ENCODE results near the gene ZNF277.

The ZNF277 gene

GRCh38 chr7:112185005-112185834, 21.3 kb upstream of the ZNF277 start:
- no peak for DNase-seq

- no peak for DNase-seq
Observed at GRCh38 chr7:112186300-112186699, 20.2 kb upstream of the ZNF277 start.

GRCh38 chr7:112188257-112188656, 18.2 kb upstream of the ZNF277 start:
- DNase-seq = no peak

GRCh38 chr7:112189691-112190090, 16.8 kb upstream of the ZNF277 start:
- DNase-seq = no peak

- no peak for DNase-seq
Observed at GRCh38 chr7:112190120-112190519, 16.4 kb upstream of the ZNF277 start.

- DNase-seq = no peak
Observed at GRCh38 chr7:112192236-112193154, 14.0 kb upstream of the ZNF277 start.

GRCh38 chr7:112193915-112194502, 12.5 kb upstream of the ZNF277 start:
- DNase-seq = no peak

GRCh38 chr7:112195717-112196116, 10.8 kb upstream of the ZNF277 start:
- DNase-seq = no peak

GRCh38 chr7:112197322-112197721, 9.2 kb upstream of the ZNF277 start:
- DNase-seq = no peak

- DNase-seq = no peak
Observed at GRCh38 chr7:112199035-112199655, 7.3 kb upstream of the ZNF277 start.

- DNase-seq = no peak
Observed at GRCh38 chr7:112199672-112200071, 6.8 kb upstream of the ZNF277 start.

- DNase-seq = no peak
Observed at GRCh38 chr7:112201411-112201810, 5.1 kb upstream of the ZNF277 start.

GRCh38 chr7:112201839-112202238, 4.7 kb upstream of the ZNF277 start:
- DNase-seq = no peak

GRCh38 chr7:112202816-112203215, 3.7 kb upstream of the ZNF277 start:
- DNase-seq = no peak

GRCh38 chr7:112203365-112203739, 3.1 kb upstream of the ZNF277 start:
- DNase-seq = no peak

GRCh38 chr7:112204499-112205342, 1.8 kb upstream of the ZNF277 start:
- DNase-seq = no peak

GRCh38 chr7:112205343-112206237, 905 bp upstream of the ZNF277 start:
- DNase-seq = no peak

GRCh38 chr7:112206991-112207592, 597 bp downstream of the ZNF277 start:
- DNase-seq = no peak

GRCh38 chr7:112207765-112208164, 1.3 kb downstream of the ZNF277 start:
- no peak for DNase-seq

- DNase-seq = no peak
Observed at GRCh38 chr7:112211348-112211907, 4.9 kb downstream of the ZNF277 start.

All from activated T-cell treated with anti-CD3 and anti-CD28 coated beads for 4 hours (primary cell).